Upper lobe of left lung (tissue), 4 donors: ENCODE data around the gene NME7.

Experiments used
- EP300 ChIP-seq, 4 donors: sonication (generic); formaldehyde crosslinking; IDR thresholded peaks; one replicate each; pipeline ENCODE4 v1.5.1; 2017; ENCODE audit warnings: antibody characterized with exemption in 4 of 4, control low read depth in 2 of 4
- POLR2A ChIP-seq, 4 donors: fragments of 450-650 bp; IDR thresholded peaks; one replicate each; pipeline ENCODE4 v1.5.1; 2016 to 2017; ENCODE audit warnings: antibody characterized with exemption in 4 of 4, mild to moderate bottlenecking in 2 of 4
- POLR2AphosphoS5 ChIP-seq, 2 donors: sonication (generic); formaldehyde crosslinking; IDR thresholded peaks; one replicate each; pipeline ENCODE4 v1.5.1; 2017; ENCODE audit warnings: antibody characterized with exemption in 2 of 2
- TF ChIP-seq, protein P1 (sequence below), 6 experiments: fragments of 450-650 bp in 4 of 6; fragments of 200-600 bp in 2 of 6; sonication (generic) in 2 of 6; IDR thresholded peaks; one replicate each; pipeline ENCODE4 v1.5.1; 2016 to 2019; ENCODE audit warnings: antibody characterized with exemption in 6 of 6

DNA sequence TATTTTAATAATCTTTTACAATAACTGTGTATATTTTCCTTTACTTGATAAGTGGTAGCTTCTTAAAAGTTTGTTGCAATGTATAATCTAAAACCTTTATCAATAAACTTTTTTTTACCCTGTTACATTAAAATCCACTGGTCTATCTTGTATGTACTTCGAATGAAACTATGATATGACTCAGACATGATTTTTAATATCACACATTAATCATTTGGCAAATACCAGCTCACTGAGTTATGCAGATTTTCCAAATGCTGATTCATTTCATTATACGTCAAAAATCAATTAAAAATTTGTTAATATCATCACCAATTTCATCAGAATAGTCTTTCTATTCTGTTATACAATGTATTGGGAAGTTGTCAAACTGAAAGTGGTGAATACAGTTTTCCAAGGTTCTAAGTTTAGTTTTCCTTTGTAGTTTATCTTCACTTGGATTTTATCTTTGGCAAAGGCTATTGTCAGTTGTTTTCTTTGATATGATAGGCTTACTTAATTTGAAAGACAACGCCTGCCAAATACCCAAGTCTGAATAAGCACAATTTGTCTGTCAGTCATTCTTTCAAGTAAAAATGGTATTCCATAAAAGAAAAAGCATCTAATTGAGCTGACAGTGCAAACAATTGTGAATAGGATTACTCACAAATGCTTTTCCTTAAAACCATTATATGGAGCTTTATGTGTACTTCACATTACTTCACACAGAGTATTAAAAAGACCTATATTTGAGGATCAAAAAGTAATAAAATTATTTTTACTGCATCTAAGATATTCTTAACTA, 127.0 kb downstream of the NME7 start:
- TF ChIP-seq, protein P1, sequence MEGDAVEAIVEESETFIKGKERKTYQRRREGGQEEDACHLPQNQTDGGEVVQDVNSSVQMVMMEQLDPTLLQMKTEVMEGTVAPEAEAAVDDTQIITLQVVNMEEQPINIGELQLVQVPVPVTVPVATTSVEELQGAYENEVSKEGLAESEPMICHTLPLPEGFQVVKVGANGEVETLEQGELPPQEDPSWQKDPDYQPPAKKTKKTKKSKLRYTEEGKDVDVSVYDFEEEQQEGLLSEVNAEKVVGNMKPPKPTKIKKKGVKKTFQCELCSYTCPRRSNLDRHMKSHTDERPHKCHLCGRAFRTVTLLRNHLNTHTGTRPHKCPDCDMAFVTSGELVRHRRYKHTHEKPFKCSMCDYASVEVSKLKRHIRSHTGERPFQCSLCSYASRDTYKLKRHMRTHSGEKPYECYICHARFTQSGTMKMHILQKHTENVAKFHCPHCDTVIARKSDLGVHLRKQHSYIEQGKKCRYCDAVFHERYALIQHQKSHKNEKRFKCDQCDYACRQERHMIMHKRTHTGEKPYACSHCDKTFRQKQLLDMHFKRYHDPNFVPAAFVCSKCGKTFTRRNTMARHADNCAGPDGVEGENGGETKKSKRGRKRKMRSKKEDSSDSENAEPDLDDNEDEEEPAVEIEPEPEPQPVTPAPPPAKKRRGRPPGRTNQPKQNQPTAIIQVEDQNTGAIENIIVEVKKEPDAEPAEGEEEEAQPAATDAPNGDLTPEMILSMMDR (IDR thresholded peaks at IDR 0.05), result no peak
- TF ChIP-seq EP300 (IDR thresholded peaks at IDR 0.05) (no peak), POLR2AphosphoS5 (IDR thresholded peaks at IDR 0.05) (no peak), POLR2A (IDR thresholded peaks at IDR 0.05) (no peak)
